Ureter (tissue), 1 donor: ENCODE measurements around the gene KNTC1. TPM values are rescaled to one million over a fixed set of nuclear protein-coding genes. Genes with fewer than 3 reads are reported as not detected.
"Not testable (repeated sequence)": the region's sequence is repeated elsewhere in the genome, so short reads cannot be mapped to it uniquely, and the experiment has no call there.

Experiments used
- DNase-seq: peaks from one replicate; pipeline ENCODE4 v3.0.0-alpha.2; 2020; ENCODE audit warnings: low spot score
- total RNA-seq: library from RNA; stranded (reverse); gene quantifications from one replicate; pipeline ENCODE4 v1.2.4, GENCODE V29; 2023
- donor health status: DM: yes; HTN: yes; CAD: no.

Gene KNTC1
- total RNA-seq, 1 donor from 2014 or later = 21.6 TPM

DNA sequence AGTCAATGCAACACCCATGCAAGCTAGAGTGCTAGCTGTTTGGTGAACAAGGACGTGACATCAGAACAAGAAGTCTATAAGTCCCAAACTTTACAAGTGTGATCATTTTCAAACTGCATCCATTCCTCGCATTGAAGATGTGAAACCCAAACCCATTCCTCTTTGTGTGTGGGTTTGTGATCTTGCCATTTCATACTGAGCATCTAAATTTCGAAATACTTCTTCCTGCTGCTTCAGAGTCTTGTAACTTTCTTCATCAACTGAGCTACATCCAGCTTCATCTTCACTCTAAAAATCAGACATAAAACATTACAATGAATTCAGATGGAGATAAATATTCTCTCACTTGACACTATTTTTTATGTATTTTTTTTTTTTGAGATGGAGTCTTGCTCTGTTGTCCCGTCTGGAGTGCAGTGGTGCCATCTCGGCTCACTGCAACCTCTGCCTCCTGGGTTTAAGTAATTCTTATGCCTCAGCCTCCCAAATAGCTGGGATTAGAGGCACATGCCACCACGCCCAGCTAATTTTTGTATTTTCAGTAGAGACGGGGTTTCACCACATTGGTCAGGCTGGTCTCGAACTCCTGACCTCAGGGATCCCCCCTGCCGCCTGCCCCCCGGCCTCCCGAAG is 21.5 kb upstream of the KNTC1 start:
- no peak for DNase-seq

DNA sequence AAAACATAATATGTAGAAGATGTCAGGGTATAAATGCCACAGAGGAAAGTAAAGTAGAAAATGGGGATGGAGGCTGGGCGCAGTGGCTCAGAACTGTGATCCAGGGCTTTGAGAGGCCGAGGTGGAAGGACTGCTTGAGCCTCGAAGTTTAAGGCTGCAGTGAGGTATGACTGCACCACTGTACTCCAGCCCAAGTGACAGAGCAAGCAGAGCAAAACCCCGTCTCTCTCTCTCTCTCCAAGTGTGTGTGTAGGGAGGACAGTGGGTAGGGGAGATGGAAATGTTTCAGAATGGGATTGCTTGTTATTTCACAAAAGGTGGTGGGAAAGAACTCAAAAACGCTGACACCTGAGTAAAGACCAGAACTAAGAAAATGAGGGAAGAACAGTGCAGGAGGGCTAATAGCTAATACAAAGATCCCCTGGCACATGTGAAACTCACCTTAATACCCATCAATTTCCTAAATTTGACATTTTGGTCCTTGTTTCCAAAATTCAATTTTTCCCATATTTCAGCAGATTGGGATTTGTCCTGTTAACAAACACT is 20.6 kb upstream of the KNTC1 start:
- DNase-seq = no peak

DNA sequence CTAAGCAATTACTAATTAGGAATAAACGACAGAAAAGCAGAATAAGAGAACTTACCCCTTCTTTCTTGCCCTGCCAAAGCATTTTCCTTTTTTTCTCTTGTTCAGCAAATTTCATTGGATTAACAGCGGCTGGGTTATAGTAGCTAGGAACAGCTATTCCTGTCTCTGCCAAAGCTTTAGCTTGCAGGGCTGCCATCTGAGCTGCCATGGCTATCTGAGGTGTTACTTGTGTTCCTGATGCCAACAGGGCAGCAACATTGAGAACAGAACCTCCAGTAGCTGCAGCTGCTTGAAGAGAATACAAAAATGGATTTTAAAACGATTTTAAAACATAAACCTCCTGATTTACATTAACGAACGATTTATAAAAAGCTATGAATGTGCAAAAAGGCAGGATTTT is 18.9 kb upstream of the KNTC1 start:
- DNase-seq = no peak

DNA sequence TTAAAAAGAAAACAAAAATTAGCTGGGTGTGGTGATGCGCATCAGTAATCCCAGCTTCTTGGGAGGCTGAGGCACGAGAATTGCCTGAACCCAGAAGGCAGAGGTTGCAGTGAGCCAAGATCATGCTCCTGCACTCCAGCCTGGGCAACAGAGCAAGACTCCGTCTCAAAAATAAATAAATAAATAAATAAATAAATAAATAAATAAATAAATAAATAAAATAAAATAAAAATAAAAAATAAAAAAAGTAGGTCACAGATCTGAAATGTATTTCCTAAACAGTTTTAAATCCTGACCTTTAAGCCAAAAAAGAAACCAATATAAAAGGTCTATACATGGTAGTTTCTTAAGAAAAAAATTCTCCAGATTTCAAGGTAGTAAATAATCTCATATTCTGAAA is 14.0 kb upstream of the KNTC1 start:
- DNase-seq = not testable (repeated sequence)

DNA sequence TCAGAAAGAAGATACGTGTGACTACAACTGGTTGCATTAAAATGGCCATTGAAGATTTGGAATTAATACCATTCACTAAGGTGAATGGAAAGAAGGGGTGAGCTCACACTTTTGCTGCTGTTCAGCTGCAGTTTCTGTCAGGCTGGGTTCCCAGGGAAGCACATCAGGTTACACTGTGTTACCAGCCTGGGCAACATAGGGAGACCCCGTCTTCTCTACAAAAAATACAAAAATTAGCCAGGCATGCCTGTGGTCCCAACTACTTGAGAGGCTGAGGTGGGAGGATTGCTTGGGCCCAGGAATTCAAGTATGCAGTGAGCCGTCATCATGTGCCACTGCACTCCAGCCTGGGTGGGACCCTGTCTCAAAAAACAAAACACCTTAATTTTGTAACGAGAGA is 13.4 kb upstream of the KNTC1 start:
- no peak for DNase-seq

DNA sequence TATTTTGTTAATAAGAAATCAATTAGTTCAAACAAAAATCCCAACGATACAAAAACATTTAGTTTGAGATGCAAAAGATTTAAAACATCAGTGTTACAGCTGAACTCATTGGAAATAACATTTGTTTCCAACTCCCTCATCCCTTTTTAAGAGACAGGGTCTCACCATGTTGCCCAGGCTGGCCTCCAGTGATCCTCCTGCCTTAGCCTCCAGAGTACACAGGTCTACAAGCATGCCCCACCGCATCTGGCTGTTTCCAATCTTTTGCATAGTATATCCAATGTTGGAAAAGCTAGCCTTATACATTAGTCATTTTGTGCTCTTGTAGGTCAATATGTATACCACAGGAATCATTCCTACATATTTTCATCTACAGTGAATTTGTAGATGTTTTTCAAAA is 11.8 kb upstream of the KNTC1 start:
- no peak for DNase-seq

DNA sequence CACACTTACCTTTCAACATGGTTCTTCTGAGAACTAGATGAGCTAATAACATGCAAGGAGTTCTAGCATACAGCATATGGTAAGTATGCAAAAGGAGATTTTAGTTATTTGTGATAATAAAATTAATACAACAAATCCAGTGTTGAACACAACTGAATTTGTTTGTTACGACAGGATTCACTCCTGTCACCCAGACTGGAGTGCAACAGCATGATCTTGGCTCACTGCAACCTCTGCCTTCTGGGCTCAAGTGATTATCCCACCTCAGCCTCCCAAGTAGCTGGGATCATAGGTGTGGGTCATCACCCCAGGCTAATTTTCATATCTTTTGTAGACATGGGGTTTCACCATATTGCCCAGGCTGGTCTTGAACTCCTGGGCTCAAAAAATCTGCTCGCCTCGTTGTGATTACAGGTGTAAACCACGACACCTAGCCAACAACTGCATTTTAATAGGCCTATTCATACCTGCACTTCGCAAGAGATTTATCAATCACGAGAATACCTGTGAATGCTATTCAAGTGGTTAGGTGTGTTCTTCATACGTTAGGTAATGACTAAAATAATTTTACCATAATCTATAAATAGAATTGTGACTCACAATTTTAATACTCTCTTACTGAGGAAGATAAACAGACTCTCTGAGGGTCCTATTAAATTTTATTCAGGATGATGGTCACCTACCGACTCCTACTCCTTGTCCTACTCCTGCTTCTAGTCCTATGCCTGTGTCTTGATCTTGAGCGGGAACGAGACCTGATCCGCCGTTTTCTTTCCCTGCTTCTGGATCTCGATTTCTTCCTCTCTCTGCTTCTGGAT is 10.3 kb upstream of the KNTC1 start:
- no peak for DNase-seq

DNA sequence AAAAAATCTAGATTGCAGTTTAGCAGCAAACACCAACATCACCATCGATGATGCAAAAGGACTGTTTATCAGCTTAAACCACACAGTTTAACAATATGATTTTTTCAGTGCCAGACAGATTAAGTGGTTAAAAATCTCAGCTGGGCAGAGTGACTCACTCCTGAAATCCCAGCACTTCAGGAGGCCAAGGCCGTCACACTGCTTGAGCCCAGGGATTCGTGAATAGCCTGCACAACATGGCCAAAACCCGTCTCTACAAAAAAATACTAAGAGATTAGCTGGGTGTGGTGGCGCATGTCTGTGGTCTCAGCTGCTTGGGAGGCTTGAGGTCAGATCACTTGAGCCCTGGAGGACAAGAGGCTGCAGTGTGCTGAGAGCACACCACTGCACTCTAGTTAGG is 9.2 kb upstream of the KNTC1 start:
- no peak for DNase-seq

DNA sequence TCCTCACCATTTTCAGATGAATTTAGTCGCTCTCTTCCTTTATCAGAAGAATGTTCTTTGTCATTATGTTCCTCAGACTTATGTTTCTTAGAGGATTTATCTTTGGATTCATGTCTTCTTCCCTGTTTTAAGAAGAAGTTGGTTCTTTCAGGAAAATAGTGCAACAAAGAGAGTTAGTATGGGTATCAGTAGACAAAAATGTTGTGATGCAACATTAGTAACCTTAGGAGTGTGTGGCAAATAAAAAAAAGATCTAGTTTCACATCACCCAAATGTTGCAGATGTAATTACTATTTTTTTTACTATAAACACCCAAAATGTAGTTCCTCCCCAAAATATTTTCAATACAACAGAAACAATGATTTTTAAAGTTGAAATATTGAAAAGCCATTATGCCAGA is 8.1 kb upstream of the KNTC1 start:
- DNase-seq = no peak

DNA sequence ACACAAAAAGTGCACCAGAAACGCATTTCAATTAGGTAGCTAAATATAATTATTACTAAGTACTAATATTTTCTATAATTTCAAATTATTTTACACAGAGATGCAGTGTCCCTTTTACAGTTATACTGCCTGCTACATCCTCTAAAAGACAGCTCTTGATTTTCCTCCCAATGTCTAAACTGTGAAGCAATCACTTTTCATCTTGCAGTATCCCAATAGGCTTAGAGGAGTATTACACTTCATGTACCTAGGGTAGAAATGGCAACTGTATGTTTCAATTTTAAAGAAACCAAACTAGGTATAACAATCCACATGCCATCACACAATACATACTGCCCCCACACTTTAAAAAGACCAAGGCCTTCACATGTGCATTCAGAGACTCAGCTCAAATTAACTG is 7.6 kb upstream of the KNTC1 start:
- DNase-seq = no peak

DNA sequence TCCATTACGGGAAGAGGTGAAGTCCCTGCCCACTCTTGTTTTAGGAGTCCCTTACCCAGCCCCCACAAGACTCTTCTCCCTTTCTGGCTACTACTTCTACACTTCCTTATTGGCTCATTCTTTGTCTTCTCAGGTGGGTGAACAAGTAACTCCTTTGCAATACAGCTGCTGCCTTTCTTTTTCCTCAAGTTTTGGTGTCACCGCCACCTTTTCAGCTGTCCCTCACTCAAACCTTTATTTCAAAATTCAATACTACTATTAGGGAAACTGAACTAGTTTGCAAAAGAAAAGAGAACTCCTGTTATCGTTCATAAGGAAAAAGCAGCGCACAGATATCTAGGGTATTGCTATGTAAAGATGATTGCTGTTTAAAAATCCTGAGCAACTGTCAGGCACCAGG is 6.4 kb upstream of the KNTC1 start:
- no peak for DNase-seq

DNA sequence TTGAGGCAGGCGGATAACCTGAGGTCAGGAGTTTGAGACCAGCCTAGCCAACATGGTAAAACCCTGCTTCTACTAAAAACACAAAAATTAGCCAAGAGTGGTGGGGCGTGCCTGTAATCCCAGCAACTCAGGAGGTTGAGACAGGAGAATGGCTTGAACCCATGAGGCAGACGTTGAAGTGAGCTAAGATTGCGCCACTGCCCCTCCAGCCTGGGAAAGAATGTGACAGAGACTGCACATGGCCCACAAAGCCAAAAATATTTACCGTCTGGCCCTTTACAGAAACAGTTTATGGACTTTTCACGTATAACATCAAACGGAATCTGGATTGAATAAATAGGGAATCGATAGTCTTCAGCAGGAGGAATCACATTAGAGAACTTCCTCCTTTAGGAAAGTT is 3.8 kb upstream of the KNTC1 start:
- DNase-seq = no peak

DNA sequence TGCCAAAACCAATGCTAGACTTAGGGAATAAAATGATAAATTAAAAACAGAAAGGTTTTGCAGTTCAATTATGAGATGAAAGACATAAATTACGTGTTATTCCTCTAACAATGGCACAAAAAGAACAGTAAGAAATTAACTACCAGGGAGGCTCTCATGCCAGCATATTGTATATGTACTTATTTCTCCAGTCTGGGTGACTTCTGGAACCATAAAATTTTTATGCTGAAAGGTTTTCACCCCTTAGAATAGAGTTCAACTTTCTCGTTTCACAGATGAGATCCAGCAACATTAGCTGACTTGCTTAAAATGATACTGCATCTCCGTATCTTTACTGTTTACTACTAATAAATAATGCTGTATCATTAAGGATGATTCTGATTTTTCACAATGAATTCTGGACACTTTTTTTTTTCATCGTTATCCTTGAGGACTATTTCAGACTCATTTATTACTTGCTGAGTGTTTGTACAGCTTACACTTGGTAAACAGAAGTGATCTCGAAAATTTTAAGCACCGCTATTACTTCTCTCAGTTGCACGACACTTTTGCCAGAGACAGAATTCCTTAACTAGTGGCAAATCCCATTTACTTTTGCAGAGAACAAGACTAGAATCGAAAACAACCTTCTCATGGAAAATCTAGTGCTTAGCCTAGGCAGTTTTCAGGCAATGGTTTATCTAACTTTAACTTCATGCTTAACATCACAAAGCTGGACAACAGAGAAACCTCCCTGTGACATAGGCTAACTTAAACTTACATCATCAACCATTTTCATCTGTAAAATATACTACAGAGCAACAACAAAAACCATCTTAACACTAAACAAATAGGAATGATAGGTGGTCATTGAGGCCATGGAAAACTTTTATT is 3.0 kb upstream of the KNTC1 start:
- no peak for DNase-seq

DNA sequence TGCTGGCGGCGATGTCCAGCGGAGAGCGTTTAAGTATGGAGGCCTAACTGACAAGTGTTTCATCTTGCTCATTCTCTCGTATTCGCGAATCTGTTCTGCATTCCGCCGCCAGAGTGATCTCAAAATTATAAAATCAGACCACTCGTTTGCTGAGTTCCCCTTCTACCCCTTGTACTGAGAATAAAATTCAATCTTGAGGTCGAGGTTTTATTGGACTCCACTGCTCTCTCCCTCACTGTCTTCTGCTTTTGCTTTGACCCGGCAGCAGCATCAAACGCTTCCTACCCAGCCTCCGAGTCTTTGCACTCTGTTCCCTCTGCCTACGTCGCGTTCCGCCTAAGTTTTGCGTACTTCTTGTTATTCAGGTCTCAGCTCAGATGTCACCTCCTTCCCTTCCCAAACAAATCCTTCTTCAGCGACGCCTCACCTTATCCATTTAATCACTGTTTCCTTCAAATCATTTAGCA is 462 bp downstream of the KNTC1 start:
- DNase-seq = no peak

DNA sequence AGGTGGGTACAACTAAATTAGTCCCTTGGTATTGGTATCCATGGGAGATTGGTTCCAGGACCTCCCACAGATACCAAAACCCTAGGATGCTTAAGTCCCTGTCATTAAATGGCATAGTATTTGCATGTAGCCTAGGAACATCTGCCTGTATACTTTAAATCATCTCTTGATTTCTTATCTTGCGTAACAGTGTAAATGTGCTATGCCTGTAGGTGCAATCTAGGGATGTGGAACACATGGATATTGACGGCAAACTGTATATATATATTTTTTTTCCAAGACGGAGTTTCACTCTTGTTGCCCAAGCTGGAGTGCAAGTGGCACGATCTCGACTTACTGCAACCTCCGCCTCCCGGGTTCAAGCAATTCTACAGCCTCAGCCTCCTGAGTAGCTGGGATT is 1.5 kb downstream of the KNTC1 start:
- DNase-seq = no peak

DNA sequence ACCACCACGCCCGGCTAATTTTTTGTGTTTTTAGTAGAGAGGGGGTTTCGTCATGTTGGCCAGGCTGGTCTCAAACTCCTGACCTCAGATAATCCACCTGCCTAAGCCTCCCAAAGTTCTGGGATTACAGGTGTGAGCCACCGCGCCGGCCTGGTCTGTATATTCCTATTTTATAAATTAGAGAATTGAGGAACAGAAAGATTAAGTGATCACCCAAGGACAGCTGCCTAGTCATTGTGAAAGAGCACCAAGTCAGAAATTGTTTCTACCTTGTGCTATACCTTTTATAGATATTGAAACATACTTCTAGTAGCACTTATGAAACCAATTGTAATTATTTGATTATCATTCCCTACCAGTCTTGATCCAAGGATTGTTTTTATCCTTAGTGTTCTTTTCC is 1.9 kb downstream of the KNTC1 start:
- DNase-seq = no peak

DNA sequence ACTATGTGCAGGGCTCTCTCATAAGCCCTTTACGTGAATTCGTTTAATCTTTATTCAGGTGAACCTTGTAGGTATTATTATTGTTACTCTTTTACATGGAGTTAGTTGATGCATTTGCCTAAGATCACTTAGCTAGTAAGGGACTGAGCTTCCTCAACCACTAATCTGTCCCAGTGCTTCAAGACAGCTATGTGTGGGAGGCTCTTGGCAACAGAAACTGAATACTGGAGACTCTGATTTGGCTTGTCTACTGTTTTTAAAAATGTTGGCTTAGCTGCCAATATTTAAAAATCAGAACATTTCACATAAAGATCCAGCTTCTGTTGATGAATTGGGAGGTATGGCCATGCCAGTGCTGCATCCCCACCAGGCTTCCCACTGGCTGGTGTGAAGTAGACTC is 6.8 kb downstream of the KNTC1 start:
- DNase-seq = no peak

DNA sequence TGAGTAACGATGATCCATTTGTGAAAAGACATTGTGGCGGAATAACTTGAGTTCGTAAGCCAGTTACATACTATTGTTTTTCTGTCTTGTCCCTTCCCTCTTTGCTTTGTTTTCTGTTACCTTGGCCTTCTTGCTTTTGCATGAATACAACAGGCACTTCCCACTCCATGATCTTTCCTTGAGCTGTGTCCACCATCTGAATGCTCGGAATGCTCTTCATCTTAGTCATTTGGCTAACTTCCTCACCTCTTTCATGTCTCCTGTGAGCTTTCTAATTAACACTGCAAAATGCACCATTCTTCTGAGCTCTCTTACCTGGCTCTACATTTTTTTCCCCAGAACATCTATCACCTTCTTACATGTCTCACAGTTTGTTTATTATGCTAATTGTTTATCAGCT is 10.0 kb downstream of the KNTC1 start:
- DNase-seq = no peak

DNA sequence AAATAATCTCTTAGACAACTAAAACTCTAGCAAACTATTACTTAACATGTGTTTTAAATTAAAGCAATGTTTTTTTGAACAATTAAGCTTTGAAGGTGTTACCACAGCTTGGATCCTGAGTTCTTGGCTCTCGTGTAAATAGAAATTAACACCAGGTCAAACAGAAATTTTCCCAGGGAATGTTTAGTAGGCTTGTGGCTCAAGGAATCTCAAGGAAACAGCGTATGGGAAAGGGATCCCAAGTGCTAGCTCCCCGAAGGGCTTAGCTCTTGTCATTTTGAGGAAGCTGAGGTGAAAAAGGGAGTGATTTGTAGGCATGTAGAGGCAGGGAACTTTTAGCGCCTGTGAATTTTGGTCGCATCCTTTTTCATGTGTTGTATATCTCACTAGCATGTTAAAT is 11.4 kb downstream of the KNTC1 start:
- DNase-seq = no peak

DNA sequence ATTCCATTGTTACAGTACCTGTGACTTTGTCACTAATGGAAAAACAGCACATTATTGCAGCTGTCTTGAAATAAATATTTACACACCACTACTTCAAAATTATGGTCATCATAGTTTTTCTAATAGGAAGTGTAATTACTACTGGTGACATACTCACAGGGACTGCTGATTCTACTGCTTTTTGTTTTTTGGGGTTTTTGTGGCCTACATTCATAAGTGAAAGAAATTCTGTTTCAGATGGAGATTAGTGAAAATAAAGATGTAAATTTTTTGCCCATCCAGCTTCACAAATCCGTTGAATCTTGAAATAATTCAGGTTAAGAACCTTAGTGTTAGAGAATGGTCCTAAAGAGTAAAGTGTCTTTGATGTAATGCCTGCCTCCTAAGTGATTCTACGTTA is 17.5 kb downstream of the KNTC1 start:
- no peak for DNase-seq

DNA sequence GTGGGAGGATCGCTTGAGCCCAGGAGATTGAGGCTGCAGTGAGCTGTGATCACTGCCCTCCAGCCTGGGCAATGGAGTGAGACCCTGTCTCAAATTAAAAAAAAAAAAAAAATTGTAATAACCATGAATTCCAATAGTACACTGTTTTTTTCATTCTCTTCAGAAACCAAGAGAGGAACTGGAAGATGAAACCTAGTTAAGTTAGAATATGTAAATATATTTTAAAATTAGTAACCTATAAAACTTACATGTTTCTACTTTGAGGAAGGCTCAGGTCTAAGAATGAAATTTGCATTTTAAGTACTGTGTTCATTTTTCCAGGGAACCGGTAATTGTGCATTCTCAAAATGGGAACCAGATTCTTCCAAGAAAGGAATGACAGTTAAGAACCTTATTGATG is 18.8 kb downstream of the KNTC1 start:
- DNase-seq = no peak

DNA sequence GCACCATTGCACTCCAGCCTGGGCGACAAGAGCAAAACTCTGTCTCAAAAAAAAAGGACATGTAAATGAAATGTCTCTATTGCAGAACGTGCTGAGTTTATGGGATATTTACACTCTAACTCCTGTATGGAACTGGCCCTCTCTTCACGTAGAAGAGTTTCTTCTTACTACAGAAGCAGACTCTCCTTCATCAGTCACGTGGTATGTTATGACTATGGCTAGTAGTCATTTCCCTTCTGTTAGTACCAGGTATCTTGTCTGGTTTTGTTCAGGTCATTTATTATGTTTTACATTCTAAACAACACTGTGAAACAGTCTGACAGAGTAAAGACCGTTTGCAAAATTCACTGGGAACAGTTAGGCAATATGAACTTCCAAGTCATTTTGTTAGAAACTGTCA is 20.3 kb downstream of the KNTC1 start:
- DNase-seq = no peak
